K562 (cell line): ENCODE measurements around the gene DCAF5. TPM values are rescaled to one million over a fixed set of nuclear protein-coding genes. Genes with fewer than 3 reads are reported as not detected.
A peak's percentile ranks its signal among the peaks of the same experiment; 100 is the strongest.

Source experiments
- ATAC-seq: fragments of 200-7000 bp; cut with Tn5 transposase; 3 replicates; pipeline ENCODE4 v1.9.1; 2020; ENCODE audit warnings: moderate library complexity
- BruUV-seq: library from RNA; stranded (reverse); fragments of 400-500 nt; replicated peaks from 2 replicates; lab custom pipeline; 2021; lab: Mats Ljungman, UMichigan
- CTCF ChIA-PET: fragments of 300-600 bp; formaldehyde crosslinking; extraction: SDS; loops from one replicate; lab custom pipeline; 2021; ENCODE audit warnings: low intra/inter-chr PET ratio; lab: Yijun Ruan, JAX
- POLR2A ChIA-PET: fragments of 300-600, 350-650 bp; sonication (Branson Sonifier 250); formaldehyde crosslinking; extraction: SDS; loops from one replicate; lab custom pipeline; 2021; ENCODE audit warnings: antibody characterized with exemption, inconsistent platforms; lab: Yijun Ruan, JAX
- DNase-seq, 4 experiments: peaks; one replicate each; pipeline versions ENCODE4 v3.0.0 to v3.0.0-alpha.2; 2011 to 2018; ENCODE audit warnings: low spot score in 3 of 4, mixed read lengths in 3 of 4; ENCODE audit errors: extremely low read depth in 1 of 4
- FAIRE-seq: peaks from 2 replicates; lab custom pipeline; 2011; peaks lifted over from hg19 to GRCh38; lab: Jason Lieb, UNC
- H2AFZ ChIP-seq: 2 replicates; pipeline ENCODE4 v1.6.0; 2011; ENCODE audit warnings: low read depth, low read length, control low read depth, inconsistent platforms
- H3K27ac ChIP-seq: fragments of 200-600 bp; 3 replicates; pipeline ENCODE4 v1.8.0; 2011; ENCODE audit warnings: low read depth, mild to moderate bottlenecking, control low read depth, inconsistent platforms, low read length, moderate library complexity, mixed read lengths; ENCODE audit errors: extremely low read depth
- H3K27me3 ChIP-seq, 2 experiments: fragments of 300-600 bp in 1 of 2; 2 replicates in 1 of 2; 3 replicates in 1 of 2; pipeline versions ENCODE4 v1.6.0 to v1.8.0; 2011; ENCODE audit warnings: inconsistent platforms in 2 of 2, low read length in 2 of 2, mild to moderate bottlenecking in 1 of 2, mixed read lengths in 1 of 2, moderate library complexity in 1 of 2; ENCODE audit not compliant: control insufficient read depth in 2 of 2, insufficient read depth in 2 of 2
- H3K36me3 ChIP-seq: fragments of 300-600 bp; 3 replicates; pipeline ENCODE4 v1.8.0; 2011; ENCODE audit warnings: mild to moderate bottlenecking, low read length, inconsistent platforms; ENCODE audit not compliant: control insufficient read depth, insufficient read depth
- H3K4me1 ChIP-seq, 2 experiments: fragments of 200-600 bp in 1 of 2; replicated peaks in 1 of 2; 2 replicates in 1 of 2; 3 replicates in 1 of 2; pipeline versions ENCODE4 v1.5.1 to v1.8.0; 2011; ENCODE audit warnings: inconsistent platforms in 2 of 2, low read length in 2 of 2, mild to moderate bottlenecking in 1 of 2, mixed read lengths in 1 of 2, moderate library complexity in 1 of 2; ENCODE audit not compliant: control insufficient read depth in 2 of 2, insufficient read depth in 2 of 2
- H3K4me2 ChIP-seq: 2 replicates; pipeline ENCODE4 v1.6.1; 2011; ENCODE audit warnings: low read length, control low read depth, inconsistent platforms, mixed read lengths; ENCODE audit not compliant: insufficient read depth
- H3K4me3 ChIP-seq: fragments of 200-600 bp; sonication (generic), shearing (Covaris generic); 2 replicates; pipeline ENCODE4 v1.5.1; 2016; ENCODE audit warnings: control low read depth, inconsistent platforms
- H3K79me2 ChIP-seq: fragments of 200-600 bp; 3 replicates; pipeline ENCODE4 v1.8.0; 2011; ENCODE audit warnings: low read length, inconsistent platforms; ENCODE audit not compliant: control insufficient read depth, insufficient read depth
- H3K9ac ChIP-seq, 2 experiments: 2 replicates each; pipeline versions ENCODE4 v1.6.0 to v1.6.1; 2011; ENCODE audit warnings: low read depth in 2 of 2, low read length in 2 of 2, control low read depth in 1 of 2, inconsistent platforms in 1 of 2, mild to moderate bottlenecking in 1 of 2, mixed read lengths in 1 of 2; ENCODE audit not compliant: insufficient read depth in 1 of 2
- H3K9me1 ChIP-seq: one replicate; pipeline ENCODE4 v1.6.0; 2011; ENCODE audit warnings: inconsistent platforms, mild to moderate bottlenecking, low read length, moderate library complexity; ENCODE audit not compliant: control insufficient read depth, insufficient read depth
- H3K9me3 ChIP-seq: replicated peaks from 2 replicates; pipeline ENCODE4 v1.5.1; 2011; ENCODE audit warnings: low read depth, low read length, inconsistent platforms; ENCODE audit not compliant: control insufficient read depth, insufficient read depth
- H4K20me1 ChIP-seq: replicated peaks from 2 replicates; pipeline ENCODE4 v1.6.1; 2011; ENCODE audit warnings: low read length, inconsistent platforms, mixed read lengths; ENCODE audit not compliant: control insufficient read depth, insufficient read depth
- CREBBP ChIP-seq: IDR thresholded peaks from one replicate; pipeline ENCODE4 v1.6.1; 2012; ENCODE audit warnings: low read depth, mild to moderate bottlenecking, control low read depth, inconsistent platforms, low read length
- DPF2 ChIP-seq: fragments of 450-650 bp; IDR thresholded peaks from 2 replicates; pipeline ENCODE4 v1.6.1; 2016
- ELF4 ChIP-seq: fragments of 450-650 bp; formaldehyde crosslinking; IDR thresholded peaks from 2 replicates; pipeline ENCODE4 v1.4.0; 2022; ENCODE audit warnings: missing genetic modification characterization
- EP300 ChIP-seq: IDR thresholded peaks from 2 replicates; pipeline ENCODE4 v1.6.1; 2012; ENCODE audit warnings: low read length, improper control_type of control experiment
- ETV1 ChIP-seq: fragments of 450-650 bp; conservative IDR thresholded peaks from 2 replicates; pipeline ENCODE4 v1.6.1; 2016; ENCODE audit warnings: missing genetic modification characterization, control low read depth, low read depth, missing compliant biosample characterization
- ETV5 ChIP-seq: sonication (generic); formaldehyde crosslinking; IDR thresholded peaks from 2 replicates; pipeline ENCODE4 v1.4.0; 2020; ENCODE audit warnings: low read depth, mild to moderate bottlenecking, missing genetic modification reagents
- GATAD2B ChIP-seq: fragments of 450-650 bp; IDR thresholded peaks from 2 replicates; pipeline ENCODE4 v1.6.1; 2017; ENCODE audit warnings: mild to moderate bottlenecking, borderline replicate concordance
- JUN ChIP-seq, 2 experiments: sonication (generic) in 1 of 2; formaldehyde crosslinking in 1 of 2; IDR thresholded peaks; 2 replicates each; pipeline versions ENCODE4 v1.6.1 to v1.8.0; 2012 to 2022; ENCODE audit warnings: borderline replicate concordance in 2 of 2, mild to moderate bottlenecking in 2 of 2, improper control_type of control experiment in 1 of 2, low read depth in 1 of 2, low read length in 1 of 2, missing genetic modification reagents in 1 of 2
- LEF1 ChIP-seq: fragments of 450-650 bp; IDR thresholded peaks from 2 replicates; pipeline ENCODE4 v1.6.1; 2016; ENCODE audit warnings: mild to moderate bottlenecking
- MEIS2 ChIP-seq: fragments of 450-650 bp; IDR thresholded peaks from 2 replicates; pipeline ENCODE4 v1.6.1; 2014; ENCODE audit warnings: mild to moderate bottlenecking; ENCODE audit not compliant: partially characterized antibody
- POLR2AphosphoS5 ChIP-seq: IDR thresholded peaks from 2 replicates; pipeline ENCODE4 v1.6.1; 2011; ENCODE audit warnings: mild to moderate bottlenecking, low read depth, low read length, moderate library complexity; ENCODE audit not compliant: control insufficient read depth, insufficient read depth
- POLR3G ChIP-seq: IDR thresholded peaks from 2 replicates; pipeline ENCODE4 v1.6.1; 2011; ENCODE audit not compliant: insufficient read length, insufficient replicate concordance; ENCODE audit errors: extremely low read depth
- POU5F1 ChIP-seq: fragments of 150-350 bp; IDR thresholded peaks from 2 replicates; pipeline ENCODE4 v1.6.1; 2014; ENCODE audit warnings: borderline replicate concordance, low read length, low read depth, mild to moderate bottlenecking; ENCODE audit not compliant: partially characterized antibody
- PRMT5 ChIP-seq: sonication (generic); formaldehyde crosslinking; IDR thresholded peaks from 2 replicates; pipeline ENCODE4 v1.5.0; 2020; ENCODE audit warnings: missing genetic modification reagents
- RBFOX2 ChIP-seq: fragments of 200-400 bp; formaldehyde crosslinking; IDR thresholded peaks from 2 replicates; pipeline ENCODE4 v1.6.1; 2017; ENCODE audit warnings: low read depth, mild to moderate bottlenecking, low read length, moderate library complexity
- SMARCA4 ChIP-seq: fragments of 450-650 bp; IDR thresholded peaks from 2 replicates; pipeline ENCODE4 v1.6.1; 2016
- SOX6 ChIP-seq: fragments of 450-650 bp; IDR thresholded peaks from 2 replicates; pipeline ENCODE4 v1.6.1; 2014; ENCODE audit warnings: mild to moderate bottlenecking
- STAT5A ChIP-seq: IDR thresholded peaks from 2 replicates; pipeline ENCODE4 v1.6.1; 2012; ENCODE audit warnings: low read length, inconsistent platforms, borderline replicate concordance
- TRIM28 ChIP-seq: fragments of 450-650 bp; IDR thresholded peaks from 2 replicates; pipeline ENCODE4 v1.6.1; 2017
- WGBS: fragments of 100-300 bp; shearing (Covaris generic); methylation state at CpG from one replicate; pipeline ENCODE4 v1.1.6; 2016; ENCODE audit warnings: low coverage, mixed read lengths; ENCODE audit not compliant: insufficient coverage; ENCODE audit errors: missing lambda C conversion rate; 5-methylcytosine and 5-hydroxymethylcytosine counted together
- in situ Hi-C: fragments of 300-500 bp; cut with MboI; formaldehyde crosslinking; loops from 4 replicates; pipeline ENCODE4 v1.15.0; 2018; ENCODE audit warnings: inconsistent platforms, mixed read lengths
- intact Hi-C: fragments of 100-400 bp; cut with micrococcal nuclease; formaldehyde crosslinking; loops from 2 replicates; pipeline ENCODE4 v1.14.2; 2022
- polyA plus RNA-seq, 8 experiments: library from polyadenylated mRNA; depleted of rRNA in 4 of 8; stranded (reverse) in 5 of 8; unstranded in 3 of 8; fragments of >200 nt; fragmentation: Nextera tagmentation in 2 of 8; fragmentation: Illumina TruSeq in 1 of 8; extraction: Ambion mirVana in 2 of 8; extraction: Trizol in 1 of 8; gene quantifications; 2 replicates each; pipeline versions ENCODE4 v1.2.1 to v1.2.3, GENCODE V29; 2011 to 2014; ENCODE audit warnings: inconsistent platforms in 1 of 8, missing spikeins in 1 of 8
- total RNA-seq, 7 experiments: library from RNA; depleted of rRNA in 6 of 7; stranded (reverse); fragments of >200 nt in 6 of 7; fragmentation: Illumina TruSeq in 2 of 7; extraction: Trizol in 2 of 7; gene quantifications; 2 replicates each; pipeline versions ENCODE4 v1.2.1 to v1.2.3, GENCODE V29; 2011 to 2021; ENCODE audit warnings: low replicate concordance in 1 of 7
- TF ChIP-seq, protein P1 (sequence below): fragments of 250-450 bp; sonication (Bioruptor Pico); IDR thresholded peaks from 2 replicates; pipeline ENCODE4 v1.4.0; 2020; ENCODE audit warnings: mild to moderate bottlenecking
- TF ChIP-seq, protein P2 (sequence below): fragments of 450-650 bp; IDR thresholded peaks from 2 replicates; pipeline ENCODE4 v1.6.1; 2014; ENCODE audit warnings: low read depth, mild to moderate bottlenecking, moderate library complexity, borderline replicate concordance

Gene DCAF5
- total and polyA plus RNA-seq, 9 of the 15 experiments (the other 6 are each of a cell fraction or from before 2014, with no cell fraction given) = 5.6 to 24.1 (median 12.7) TPM

DNA sequence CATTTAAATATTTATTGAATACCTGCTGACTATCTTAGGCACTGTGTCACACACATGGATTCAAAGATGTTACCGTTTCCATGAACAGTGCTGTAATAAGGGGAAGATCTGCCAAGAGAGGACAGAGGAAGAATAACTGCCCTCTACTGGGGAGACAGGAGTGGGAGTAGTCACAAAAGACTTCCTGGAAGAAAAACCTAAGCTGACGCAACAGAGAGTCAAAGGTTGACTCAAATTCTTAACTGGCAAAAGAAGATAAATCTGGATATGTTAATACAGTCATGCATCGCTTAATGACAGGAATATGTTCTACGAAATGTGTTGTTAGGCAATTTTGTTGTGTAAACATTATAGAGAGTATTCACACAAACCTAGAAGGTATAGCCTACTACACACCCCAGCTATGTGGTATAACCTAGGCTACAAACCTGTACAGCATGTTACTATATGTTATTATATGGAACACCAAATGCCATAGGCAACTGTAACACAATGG is 51.5 kb downstream of the DCAF5 start:
- BruUV-seq = no TSS peak
- H3K4me2 ChIP-seq = no peak overlapping the region
- DNase-seq (peak; percentile 28 to 73 (median 41)), ATAC-seq (peak; percentile 99), FAIRE-seq (peak; percentile 86)
- peak overlapping the region; percentile 69; the same call in 1 of the 2 replicates for H2AFZ ChIP-seq
- WGBS = 3% methylated on average over 4 of the region's 4 CpGs
- H3K4me3 ChIP-seq = no peak overlapping the region
- H4K20me1 ChIP-seq = no peaks in the 10 kb centered on the region
- H3K27me3 ChIP-seq = no peaks in the 10 kb centered on the region
- H3K9me3 ChIP-seq = no peaks in the 10 kb centered on the region
- in situ Hi-C loops = no loop called here
- peak overlapping the region; percentile 70; the same call in 2 of the 3 replicates for H3K27ac ChIP-seq
- H3K4me1 ChIP-seq = peaks cover 0 to 6% of the 10 kb centered on the region in 2 experiments; a peak in 1 of 5 replicates
- POLR2A ChIA-PET = interaction anchor here (0.8 kb wide), 2 partner anchors 11 to 191 kb away, joined by 3 to 4 read pairs; no protein-coding TSS in a partner anchor
- H3K9me1 ChIP-seq = no peaks in the 10 kb centered on the region
- CTCF ChIA-PET = no interaction called here
- H3K9ac ChIP-seq = no peak overlapping the region
- peaks cover 15% of the 10 kb centered on the region; the same call in 2 of the 3 replicates for H3K36me3 ChIP-seq
- intact Hi-C loops = loop anchor here (5.0 kb wide), 1 partner anchor 124 kb away; the partner anchor contains the start of gene ACTN1
- H3K79me2 ChIP-seq = no peaks in the 10 kb centered on the region
- TF ChIP-seq POU5F1 (no peak), PRMT5 (CRISPR knock-in tag) (no peak), GATAD2B (no peak), TRIM28 (no peak), RBFOX2 (no peak), ETV5 (CRISPR knock-in tag) (0 out of 2 replicates have a peak, but pooled peaks have one; percentile 43), LEF1 (peak; percentile 48; the same call in 1 of the 2 replicates), MEIS2 (peak; percentile 83), CREBBP (no peak), ELF4 (peak; percentile 75; the same call in 1 of the 2 replicates), DPF2 (peak; percentile 71; the same call in 1 of the 2 replicates), SMARCA4 (peak; percentile 75), SOX6 (peak; percentile 60; the same call in 1 of the 2 replicates), EP300 (peak; percentile 88), JUN (IDR thresholded peaks at IDR 0.05; ENCODE audit: borderline replicate concordance, low read depth, low read length) (0 out of 2 replicates have a peak, but pooled peaks have one; percentile 52), JUN (CRISPR knock-in tag; IDR thresholded peaks at IDR 0.05; ENCODE audit: borderline replicate concordance) (no peak), STAT5A (0 out of 2 replicates have a peak, but pooled peaks have one; percentile 34), POLR3G (no peak), POLR2AphosphoS5 (0 out of 2 replicates have a peak, but pooled peaks have one; percentile 22), ETV1 (tag) (peak; percentile 68)
- TF ChIP-seq, protein P1, sequence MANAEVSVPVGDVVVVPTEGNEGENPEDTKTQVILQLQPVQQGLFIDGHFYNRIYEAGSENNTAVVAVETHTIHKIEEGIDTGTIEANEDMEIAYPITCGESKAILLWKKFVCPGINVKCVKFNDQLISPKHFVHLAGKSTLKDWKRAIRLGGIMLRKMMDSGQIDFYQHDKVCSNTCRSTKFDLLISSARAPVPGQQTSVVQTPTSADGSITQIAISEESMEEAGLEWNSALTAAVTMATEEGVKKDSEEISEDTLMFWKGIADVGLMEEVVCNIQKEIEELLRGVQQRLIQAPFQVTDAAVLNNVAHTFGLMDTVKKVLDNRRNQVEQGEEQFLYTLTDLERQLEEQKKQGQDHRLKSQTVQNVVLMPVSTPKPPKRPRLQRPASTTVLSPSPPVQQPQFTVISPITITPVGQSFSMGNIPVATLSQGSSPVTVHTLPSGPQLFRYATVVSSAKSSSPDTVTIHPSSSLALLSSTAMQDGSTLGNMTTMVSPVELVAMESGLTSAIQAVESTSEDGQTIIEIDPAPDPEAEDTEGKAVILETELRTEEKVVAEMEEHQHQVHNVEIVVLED (CRISPR knock-in tag) = peak; percentile 22; the same call in 1 of the 2 replicates
- TF ChIP-seq, protein P2, sequence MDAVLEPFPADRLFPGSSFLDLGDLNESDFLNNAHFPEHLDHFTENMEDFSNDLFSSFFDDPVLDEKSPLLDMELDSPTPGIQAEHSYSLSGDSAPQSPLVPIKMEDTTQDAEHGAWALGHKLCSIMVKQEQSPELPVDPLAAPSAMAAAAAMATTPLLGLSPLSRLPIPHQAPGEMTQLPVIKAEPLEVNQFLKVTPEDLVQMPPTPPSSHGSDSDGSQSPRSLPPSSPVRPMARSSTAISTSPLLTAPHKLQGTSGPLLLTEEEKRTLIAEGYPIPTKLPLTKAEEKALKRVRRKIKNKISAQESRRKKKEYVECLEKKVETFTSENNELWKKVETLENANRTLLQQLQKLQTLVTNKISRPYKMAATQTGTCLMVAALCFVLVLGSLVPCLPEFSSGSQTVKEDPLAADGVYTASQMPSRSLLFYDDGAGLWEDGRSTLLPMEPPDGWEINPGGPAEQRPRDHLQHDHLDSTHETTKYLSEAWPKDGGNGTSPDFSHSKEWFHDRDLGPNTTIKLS = 0 out of 2 replicates have a peak, but pooled peaks have one; percentile 19
